Measurements from ENCODE around the gene CACNA2D3.

The CACNA2D3 gene

DNA sequence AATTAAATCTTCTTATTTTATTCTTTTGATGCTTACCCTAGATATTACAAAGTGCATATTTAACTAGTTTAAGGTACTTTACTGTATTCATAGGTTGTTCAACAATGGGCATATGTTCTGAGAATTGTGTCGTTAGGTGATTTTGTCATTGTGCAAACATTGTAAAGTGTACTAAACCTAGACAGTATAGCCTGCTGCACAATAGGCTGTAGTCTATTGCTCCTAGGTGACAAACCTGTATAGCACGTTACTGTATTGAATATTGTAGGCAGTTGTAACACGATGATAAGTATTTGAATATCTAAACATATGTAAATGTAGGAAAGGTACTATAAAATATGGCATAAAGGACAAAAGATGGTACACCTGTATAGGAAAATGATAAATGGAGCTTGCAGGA is 100.7 kb downstream of the CACNA2D3 start:
- DNase-seq: no peak

DNA sequence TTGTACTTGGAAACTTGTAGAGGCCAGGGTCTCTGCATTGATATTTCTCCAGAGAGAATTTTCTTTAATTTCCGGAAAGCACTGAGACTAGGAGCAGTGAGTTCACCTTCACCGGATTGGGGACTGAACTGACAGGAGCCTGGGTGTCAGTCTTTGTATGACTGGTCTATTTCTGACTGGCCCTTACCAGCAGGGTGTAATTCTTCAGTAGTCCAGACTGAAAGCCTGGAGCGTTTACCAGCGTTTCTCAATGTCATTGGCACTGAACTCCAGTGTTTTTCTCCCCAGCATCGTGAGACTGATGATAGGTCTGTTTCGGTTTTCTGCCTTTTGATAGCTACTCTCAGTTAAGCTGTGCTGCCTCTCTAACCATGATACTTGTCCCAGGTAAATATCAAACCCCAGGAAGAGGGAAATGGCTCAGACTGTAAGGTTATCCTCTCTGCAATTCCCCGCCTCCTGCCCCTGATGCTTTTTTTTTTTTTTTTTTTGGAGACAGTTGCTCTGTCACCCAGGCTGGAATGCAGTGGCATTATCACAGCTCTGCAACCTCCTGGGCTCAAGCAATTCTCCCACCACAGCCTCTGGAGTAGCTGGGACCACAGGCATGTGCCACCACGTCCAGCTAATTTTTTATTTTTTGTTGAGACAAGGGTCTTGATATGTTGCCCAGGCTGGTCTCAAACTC is 103.6 kb downstream of the CACNA2D3 start:
- no peak for DNase-seq

DNA sequence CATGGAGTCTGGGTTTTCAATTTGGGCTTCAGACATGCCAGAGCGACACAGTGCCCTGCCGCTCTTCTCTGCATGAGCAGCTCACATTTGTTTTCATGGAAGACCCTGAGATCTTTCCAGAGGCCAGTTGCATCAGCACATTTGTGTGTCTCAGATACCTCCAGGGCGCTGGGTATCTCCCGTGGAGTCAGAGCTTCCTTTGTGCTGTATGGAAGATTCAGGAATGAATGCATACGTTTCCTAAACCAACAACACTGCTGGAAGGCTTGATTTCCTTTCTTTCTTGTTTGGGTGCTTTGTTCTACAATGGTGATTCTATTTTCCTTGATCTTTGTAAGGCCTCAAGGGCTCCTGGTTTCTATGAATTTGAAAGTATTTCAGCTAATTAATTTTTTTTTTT is 106.5 kb downstream of the CACNA2D3 start:
- DNase-seq: no peak

DNA sequence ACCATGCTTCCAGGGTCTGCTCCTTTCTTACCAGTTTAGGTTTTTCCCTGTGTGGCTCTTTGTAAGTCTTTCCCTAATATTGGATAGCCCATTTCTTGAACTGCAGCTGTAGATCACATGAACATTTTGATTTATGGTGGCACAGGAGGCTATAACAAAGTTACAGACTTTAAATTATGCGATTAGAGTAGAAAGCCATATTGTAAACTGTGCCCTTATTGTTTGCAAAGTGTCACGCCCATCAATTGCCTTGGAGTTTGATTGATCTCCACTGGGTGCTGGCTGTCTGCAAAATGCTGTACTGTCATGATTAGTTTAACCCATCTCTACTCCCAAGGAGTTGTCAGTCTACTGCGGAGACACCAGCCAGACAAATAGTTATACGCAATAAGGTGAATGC is 110.3 kb downstream of the CACNA2D3 start:
- no peak for DNase-seq

DNA sequence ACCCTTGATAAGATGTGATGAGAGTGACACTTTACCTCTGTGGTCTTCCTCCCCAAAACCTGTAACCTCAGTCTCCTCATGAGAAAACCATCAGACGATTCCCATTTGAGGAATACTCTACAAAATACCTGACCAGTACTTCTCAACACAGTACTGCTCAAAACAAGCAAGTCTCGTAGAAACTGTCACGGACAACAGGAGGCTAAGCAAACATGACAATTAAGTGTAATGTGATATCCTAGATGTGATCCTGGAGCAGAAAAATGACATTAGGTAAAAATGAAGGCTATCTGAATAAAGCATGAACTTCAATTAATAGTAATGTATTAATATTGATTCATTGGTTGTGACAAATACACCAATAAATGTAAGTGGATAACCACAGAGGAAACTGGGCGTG is 113.6 kb downstream of the CACNA2D3 start:
- DNase-seq: no peak

DNA sequence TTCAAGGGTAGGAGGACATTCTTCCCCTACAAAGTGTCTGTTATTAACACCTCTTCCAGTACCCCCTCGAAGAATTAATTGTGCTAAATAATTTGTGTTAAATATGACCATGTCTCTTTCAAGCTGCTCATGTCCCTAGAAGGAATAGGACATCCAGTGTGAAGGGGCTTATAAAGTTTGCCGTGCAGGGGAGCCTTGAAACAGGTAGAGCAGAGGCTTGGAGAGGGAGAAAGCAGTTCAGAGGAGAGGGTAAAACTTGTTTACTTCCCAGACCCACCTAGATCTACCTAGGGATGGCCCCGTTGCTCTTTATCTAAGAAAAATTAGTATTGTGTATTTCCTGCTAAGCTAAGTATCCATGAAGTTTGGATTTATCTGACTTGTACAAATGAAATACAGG is 114.8 kb downstream of the CACNA2D3 start:
- DNase-seq: no peak

DNA sequence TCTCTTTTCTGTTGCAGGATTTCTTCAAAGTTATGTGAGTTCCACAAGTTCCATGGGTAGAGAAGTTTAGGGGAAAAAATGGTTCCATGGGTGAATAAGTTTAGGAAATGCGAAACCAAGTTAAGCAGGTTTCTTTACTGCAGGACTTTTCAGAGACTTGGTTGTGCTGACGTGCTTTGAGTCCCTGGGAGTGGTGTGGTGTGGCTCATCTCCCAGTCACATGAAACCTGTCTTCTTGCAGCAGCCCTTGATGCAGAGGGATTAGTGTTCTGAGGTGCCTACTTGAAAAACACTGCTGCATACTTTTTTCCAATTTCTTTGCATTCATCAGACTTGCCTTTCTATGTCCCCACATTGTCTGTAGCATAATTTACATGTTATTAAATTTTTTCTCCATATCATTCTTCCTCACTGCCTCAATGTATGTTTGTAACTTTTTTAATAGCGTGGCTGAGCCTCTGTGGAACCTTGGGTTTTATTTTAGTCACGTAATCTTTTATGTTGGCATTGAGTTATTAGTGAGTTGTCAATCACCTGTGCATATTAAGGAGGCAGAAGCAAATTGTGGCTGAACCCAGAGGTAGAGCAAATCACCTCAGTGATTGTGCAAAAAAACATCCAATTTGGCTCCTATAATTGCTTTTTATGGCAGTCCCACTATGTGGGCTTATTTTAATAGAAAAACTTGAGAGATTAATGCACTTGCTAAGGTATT is 115.6 kb downstream of the CACNA2D3 start:
- DNase-seq: no peak

DNA sequence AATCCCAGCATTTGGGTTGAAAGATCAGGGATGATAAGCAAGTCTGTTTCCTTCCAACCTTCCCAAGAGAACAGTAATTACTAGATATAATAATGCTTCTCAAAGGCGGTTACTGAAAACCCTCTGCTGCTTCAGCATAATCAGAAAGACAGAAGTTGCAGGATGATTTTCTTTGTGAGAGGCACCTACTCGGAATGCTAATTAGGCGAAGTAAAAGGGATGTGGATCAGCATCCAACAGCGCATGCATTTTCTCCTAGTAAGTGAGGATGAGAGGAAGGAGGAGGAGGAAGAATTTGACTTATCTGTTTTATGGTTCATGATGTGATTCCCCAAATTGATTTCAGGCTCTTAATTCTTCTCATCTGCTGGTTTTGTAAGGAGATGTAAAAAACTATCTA is 118.0 kb downstream of the CACNA2D3 start:
- DNase-seq: no peak

DNA sequence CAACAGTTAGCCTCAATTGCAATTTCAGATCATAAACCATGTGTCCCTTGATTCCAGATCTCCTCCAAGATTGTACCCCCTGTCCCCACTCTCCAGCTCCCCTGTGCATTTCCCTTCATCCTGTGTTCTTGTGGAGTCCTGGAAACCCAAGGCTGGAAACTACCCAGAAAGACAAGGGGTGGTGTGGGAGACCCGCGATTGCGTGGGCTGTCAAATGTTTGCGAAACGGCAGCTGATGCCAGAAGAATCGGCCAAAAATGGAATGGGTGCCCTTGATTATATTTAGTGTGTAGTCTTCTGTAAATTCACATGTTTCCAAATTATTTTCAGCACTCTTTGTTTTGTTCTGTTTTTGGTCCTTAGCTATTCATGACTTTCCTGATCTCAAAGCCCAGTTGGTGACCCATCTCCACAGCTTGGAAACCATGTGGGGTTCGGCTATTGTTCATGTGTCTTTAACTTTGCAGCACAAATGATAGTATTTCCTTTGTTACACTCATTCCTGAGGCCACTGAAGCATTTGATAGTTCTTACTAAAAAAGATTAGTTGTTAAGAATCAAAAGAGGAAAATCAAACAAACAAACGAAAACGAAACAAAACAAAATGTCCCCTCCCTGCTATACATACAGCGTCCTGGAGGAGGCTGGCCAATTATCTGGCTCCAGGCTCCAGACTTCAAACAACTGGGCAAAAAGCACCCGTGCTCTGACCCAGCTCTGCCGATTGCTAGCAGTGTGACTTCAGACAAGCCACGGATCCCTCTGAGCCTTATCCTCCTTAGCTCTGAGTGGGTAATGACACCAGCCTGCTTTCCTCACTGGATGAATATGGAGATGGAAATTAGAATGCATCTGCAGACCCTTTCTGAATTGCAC is 120.9 kb downstream of the CACNA2D3 start:
- DNase-seq: peak; percentile 60

DNA sequence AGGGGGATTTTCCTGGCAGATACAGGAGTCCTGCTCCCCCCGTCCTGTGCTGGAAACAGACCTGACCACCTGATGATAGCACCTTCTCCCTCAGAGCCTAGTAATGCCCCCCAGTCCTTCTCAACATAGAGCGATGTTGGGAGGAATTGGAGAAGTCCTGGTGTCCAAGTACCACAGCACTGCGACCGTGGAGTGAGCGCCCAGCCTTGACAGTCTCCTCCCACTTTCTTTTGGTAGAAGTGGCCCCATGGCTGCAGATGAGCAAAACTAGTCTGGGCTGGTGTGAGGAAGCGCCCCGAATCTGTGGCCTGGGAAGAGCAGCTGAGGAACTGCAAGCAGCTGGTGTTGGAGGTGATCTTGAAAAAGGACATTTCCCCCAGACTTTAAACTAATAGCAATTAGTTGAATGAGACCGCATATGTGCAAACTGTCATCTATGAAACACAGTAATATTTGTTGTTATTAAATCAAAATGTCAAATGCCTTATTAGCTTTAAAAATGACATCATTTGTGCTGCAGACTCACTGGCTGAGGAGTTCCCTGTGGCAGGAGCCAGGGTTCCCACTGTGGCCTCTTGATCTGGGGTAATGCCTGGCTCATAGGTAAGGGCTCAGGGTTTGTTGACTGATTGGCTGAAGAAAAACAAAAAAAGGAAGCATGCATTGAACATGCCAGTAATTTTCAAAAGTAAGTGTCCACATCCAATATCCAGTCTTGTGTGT is 121.8 kb downstream of the CACNA2D3 start:
- DNase-seq: peak; percentile 11

DNA sequence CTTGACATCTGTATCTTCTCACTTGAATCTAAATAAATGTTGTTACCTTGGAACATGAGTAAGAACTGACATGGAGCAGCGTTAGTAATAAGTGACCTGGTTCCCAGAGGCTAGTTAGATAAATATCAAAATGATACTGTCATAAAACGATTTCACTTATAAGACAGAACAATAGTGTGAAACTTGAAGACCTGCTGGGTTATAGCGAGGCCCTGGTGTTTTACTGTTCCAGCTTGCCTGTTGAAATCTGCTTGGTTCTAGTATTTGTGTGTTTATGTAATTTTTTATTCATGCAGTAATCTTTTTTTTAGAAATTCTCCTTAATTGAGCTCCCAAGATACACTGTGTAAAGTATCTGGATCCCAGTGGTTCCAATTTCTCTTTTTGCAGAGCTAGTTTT is 129.4 kb downstream of the CACNA2D3 start:
- no peak for DNase-seq

DNA sequence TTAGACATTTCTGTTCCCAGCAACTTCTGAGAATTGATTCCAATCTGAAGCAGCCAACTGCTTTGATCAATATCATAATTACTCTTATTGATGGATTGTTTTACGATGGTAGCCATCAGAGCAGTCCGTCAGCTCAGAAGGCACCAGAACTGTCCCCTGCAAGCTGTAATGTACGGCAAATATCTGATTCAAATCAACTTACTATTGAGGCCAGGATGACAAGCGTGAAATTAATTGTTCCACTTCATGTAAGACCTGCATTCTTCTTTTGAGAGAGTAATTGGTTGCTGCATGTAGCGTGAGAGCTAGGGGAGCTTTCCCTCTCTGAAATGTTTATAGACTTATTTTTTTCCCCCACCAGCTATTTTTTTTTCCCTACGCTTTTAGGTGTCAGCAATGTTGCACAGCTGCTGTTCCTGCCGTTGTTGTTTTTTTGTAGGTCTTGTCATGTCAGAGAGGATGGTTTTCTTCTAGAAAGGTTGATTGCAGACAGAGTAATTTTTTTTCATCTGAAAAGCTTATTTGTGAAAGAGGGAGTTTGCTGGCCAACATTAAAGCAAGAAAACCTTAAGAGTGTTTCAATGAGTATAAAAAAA is 134.9 kb downstream of the CACNA2D3 start:
- DNase-seq: peak; percentile 7

DNA sequence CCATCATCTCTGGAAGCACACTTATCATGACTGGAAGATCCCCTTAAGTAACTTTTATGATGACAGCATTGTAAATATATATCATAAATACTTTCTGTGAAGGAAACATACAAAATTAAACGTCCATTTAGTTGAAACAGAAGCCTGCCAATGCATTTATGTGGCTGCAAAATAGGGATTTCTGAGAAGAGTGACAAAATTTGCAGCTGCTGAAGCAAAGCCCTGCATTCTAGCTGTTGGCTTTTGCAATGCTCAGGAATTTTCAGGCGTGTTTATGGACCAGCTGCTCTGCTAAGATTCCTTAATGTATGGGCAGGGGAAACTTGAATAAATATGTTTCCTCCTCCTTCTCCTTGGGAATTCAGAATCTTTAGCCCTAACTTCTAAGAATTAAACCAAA is 137.3 kb downstream of the CACNA2D3 start:
- no peak for DNase-seq

DNA sequence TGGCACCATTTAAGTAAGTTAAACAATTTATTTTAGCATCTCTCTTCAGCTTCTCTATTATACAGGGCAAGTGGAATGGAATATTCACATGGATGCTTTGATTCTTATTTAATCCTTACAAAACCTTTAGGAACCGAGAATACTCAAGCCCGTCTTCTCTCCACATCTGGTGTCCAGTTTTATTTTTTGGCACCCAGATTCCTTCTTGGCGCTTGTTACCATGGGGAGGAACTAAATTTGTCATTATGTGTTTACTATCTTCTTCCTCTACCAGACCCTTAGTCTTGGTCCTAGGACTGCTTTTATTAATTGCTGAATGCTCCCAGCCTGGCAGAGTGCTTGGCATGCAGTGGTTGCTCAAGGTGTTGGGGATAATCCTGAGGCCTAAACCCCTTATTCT is 138.8 kb downstream of the CACNA2D3 start:
- no peak for DNase-seq

DNA sequence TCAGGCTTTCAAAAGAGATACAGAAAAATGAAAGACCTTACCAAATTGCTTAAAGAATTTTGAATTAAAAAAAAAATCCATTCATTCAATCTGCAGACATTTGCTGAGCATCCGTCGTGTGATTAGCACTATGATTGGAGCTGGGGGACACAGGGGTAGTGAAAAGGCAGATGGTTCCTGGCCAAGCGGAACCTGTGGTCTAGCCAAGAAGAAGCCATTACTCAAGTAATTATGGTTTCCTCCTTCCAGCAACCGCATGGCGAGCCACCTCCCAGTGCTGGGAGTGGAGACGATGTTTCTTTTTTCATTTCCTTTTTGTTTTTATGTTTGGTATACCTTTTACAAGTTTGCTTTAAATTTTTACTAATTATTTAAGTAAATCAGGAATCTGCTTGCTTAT is 140.2 kb downstream of the CACNA2D3 start:
- peak; percentile 43 for DNase-seq

DNA sequence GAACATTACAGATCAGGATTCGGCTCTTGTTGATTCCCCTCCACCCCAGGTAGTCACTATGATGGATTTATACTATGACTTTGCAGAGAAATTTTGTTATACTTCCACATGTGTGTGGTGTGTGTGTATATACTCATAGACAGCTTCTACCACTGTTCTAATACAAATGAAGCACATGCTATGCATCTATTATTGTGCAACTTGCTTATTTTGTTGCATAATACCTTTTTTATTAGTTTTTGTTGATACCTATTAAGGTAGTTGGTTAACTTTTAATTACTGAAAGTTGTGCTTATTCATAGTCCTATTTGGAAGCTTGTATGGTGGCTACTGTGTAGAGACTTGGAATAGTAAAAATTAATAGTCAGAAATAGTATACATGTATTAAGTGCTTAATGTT is 140.6 kb downstream of the CACNA2D3 start:
- DNase-seq: no peak

DNA sequence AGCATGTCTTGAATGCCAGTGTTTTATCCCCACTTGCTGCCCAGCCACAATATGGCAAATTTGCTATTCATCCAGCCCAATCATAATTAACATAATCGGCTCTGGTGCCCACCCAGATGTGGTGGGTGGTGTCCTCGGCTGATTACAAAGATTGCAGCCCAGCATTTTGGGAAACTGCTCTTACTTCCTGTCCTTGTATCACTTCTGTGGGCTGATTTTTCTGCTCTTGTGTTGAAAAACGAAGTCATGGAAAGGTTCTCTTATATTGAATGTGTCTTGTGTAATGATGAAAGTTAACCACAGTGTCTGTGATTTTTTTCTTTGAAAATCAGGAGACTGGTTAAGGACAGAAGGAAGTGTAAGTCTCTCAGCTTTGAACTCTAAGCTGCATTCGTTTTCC is 141.7 kb downstream of the CACNA2D3 start:
- no peak for DNase-seq

DNA sequence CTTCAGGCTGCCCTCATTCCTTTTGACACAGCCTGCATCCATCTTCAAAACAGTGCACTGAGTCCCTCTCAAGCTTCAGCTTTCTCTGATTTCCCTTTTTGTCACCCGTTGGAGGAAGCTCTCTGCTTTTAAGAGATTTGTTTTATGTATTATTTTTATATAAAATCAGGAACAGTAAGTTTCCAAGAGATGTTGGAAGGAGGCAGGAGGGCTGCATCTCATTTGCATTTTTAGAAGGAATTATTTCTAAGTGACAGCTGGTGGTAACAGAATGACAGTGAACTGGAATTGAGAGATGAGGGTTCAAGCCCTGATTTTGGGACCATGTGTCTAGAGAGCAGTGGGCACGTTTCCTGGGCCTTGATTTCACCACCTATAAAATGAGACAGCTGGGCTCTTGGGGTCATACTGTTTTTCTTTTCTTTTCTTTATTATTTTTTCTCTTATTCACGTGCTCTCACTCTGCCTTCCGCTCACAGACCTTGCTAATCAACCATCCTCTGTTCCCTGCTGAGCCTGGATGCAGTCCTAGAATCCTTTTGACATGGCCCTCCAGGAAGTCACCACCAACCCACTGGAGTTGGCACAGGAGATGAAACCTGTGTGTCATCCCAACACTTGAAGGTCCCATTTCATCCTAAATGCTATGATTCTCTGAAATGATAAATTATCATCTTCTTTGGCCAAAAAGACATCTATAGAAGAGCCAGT is 148.6 kb downstream of the CACNA2D3 start:
- DNase-seq: no peak

DNA sequence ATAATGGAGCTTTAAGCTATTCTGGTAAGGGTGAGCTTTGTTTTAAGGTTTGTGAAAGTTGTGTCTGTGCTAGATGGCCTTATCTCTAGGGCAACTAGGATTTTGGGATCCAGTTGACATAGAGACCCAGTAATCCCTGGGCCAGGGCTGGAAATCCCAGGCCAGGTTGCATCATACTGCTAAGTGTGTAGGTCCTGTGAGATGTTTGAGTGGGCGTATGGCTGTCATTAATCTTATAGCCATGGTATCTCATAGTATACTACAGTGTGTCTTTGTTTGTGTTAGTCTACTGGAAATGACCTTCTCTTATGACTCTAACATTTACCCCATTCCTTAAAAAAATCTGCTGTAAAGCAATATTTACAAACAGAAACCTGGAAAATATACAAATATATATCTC is 151.4 kb downstream of the CACNA2D3 start:
- no peak for DNase-seq

DNA sequence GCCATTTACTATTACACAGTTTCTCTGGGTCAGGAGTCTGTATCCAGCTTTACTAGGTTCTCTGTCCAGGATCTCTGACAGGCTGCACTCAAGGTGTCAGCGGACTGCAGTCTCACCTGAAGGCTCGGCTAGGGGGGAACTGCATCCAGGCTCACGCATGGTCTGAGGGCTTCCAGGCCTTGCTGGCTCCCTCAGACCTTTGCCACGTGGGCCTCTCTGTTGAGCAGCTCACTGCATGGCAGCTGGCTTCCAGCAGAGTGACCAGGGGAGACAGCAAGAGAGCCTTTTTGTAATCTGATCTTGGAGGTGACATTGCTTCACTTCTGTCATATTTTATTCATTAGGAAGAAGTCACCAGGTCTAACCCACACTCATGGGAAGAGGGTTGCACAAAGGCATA is 152.3 kb downstream of the CACNA2D3 start:
- no peak for DNase-seq

DNA sequence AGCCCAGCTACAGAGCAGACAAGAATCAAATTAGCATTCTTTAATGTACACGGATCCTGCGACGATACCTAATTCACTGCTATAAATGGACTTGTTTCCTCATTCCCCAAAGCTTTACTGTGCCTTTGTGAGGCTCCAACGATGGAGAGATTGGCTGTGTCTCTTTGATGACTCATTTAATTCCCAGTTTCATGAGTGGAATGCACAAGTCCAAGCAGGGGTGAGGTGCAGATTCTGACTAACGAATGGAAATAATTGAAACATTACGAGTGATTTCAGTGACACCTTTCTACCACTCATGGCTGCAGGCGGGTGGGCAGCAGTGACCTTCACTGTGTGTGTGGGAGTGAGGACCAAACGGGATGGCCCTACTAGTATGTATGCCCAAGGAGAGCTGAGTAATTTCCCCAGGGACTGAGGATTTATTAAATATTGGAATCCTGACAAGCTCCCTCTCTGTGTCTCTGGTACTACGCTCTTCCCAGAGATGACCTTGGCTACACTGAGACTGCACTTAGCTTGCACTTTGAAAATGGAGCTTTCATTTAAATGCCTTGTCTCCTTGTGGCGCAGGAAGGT is 156.7 kb downstream of the CACNA2D3 start:
- no peak for DNase-seq

DNA sequence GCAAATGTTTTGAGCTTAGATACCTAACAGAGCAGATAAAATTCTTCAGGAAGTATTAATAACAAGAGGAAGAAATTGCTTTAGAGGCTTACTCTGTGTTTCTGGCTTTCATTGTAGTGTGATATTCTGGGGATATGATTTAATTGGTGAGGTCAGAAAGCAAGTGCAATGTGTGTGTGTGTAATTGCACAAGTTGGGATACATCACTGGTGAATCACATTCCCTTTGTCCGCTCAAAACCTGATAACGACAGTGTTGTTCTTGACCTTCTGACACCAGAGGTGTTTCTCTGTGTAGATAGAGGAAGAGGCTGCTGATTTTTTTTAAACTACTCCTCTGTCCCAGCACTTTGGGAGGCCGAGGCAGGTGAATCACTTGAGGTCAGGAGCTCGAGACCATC is 161.1 kb downstream of the CACNA2D3 start:
- DNase-seq: no peak

All from RPMI8226 (cell line).